Endodermal cell (in vitro differentiated cells): ENCODE results near the gene ZNF679. TPM values are rescaled to one million over a fixed set of nuclear protein-coding genes. Genes with fewer than 3 reads are reported as not detected.
"Not testable (repeated sequence)": the region's sequence is repeated elsewhere in the genome, so short reads cannot be mapped to it uniquely, and the experiment has no call there.

ENCODE experiments used
- DNase-seq: peaks from one replicate; pipeline ENCODE4 v3.0.0-alpha.2; 2017
- H3K27ac ChIP-seq: 2 replicates; pipeline ENCODE4 v1.5.1; 2013; ENCODE audit warnings: mild to moderate bottlenecking, low read depth, low read length, moderate library complexity
- H3K27me3 ChIP-seq: 2 replicates; pipeline ENCODE4 v1.6.1; 2013; ENCODE audit warnings: mild to moderate bottlenecking, low read length, moderate library complexity; ENCODE audit not compliant: insufficient read depth, control insufficient read depth, poor library complexity, severe bottlenecking
- H3K36me3 ChIP-seq: 2 replicates; pipeline ENCODE4 v1.7.0; 2013; ENCODE audit warnings: mild to moderate bottlenecking, low read length, moderate library complexity; ENCODE audit not compliant: control insufficient read depth, insufficient read depth
- H3K4me1 ChIP-seq: one replicate; pipeline ENCODE4 v1.7.0; 2013; ENCODE audit warnings: low read length; ENCODE audit not compliant: control insufficient read depth, insufficient read depth
- H3K4me3 ChIP-seq: 2 replicates; pipeline ENCODE4 v1.5.1; 2013; ENCODE audit warnings: mild to moderate bottlenecking, low read length, moderate library complexity
- H3K9ac ChIP-seq: 2 replicates; pipeline ENCODE4 v1.6.1; 2013; ENCODE audit warnings: mild to moderate bottlenecking, low read length, moderate library complexity; ENCODE audit not compliant: poor library complexity, severe bottlenecking; ENCODE audit errors: extremely low read depth
- H3K9me3 ChIP-seq: 2 replicates; pipeline ENCODE4 v1.6.1; 2013; ENCODE audit warnings: mild to moderate bottlenecking, low read length, moderate library complexity; ENCODE audit not compliant: control insufficient read depth
- H3K27ac Mint-ChIP-seq: 2 replicates; pipeline ENCODE4 v1.8.0; 2020; ENCODE audit warnings: mixed read lengths
- H3K27me3 Mint-ChIP-seq: 2 replicates; pipeline ENCODE4 v1.8.0; 2021; ENCODE audit warnings: mild to moderate bottlenecking, mixed read lengths; ENCODE audit not compliant: insufficient read depth
- H3K36me3 Mint-ChIP-seq: 2 replicates; pipeline ENCODE4 v1.8.0; 2020; ENCODE audit warnings: low read depth, mixed read lengths
- H3K4me1 Mint-ChIP-seq: 2 replicates; pipeline ENCODE4 v1.8.0; 2020; ENCODE audit warnings: mixed read lengths
- H3K4me3 Mint-ChIP-seq: 2 replicates; pipeline ENCODE4 v1.8.0; 2020; ENCODE audit warnings: mild to moderate bottlenecking, moderate library complexity, mixed read lengths
- H3K9me3 Mint-ChIP-seq: 2 replicates; pipeline ENCODE4 v1.8.0; 2020; ENCODE audit warnings: mild to moderate bottlenecking, mixed read lengths
- WGBS, 2 experiments: methylation state at CpG; one replicate each; pipeline versions ENCODE4 v1.1.5 to v1.1.7; 2013; ENCODE audit warnings: missing lambda C conversion rate in 2 of 2, mixed read lengths in 1 of 2; ENCODE audit not compliant: insufficient coverage in 1 of 2, insufficient read length in 1 of 2; 5-methylcytosine and 5-hydroxymethylcytosine counted together
- total RNA-seq, 2 donors: library from RNA; stranded (reverse); fragmentation: NEBNext Ultra II Directional in 1 of 2; extraction: Animal tissue kit (Norgen Biotek cat#: 25700) in 1 of 2; gene quantifications; 2 replicates in 1 of 2; 3 replicates in 1 of 2; pipeline ENCODE4 v1.2.1, GENCODE V29; 2021
- TF ChIP-seq, protein P1 (sequence below): fragments of 200-600 bp; sonication (generic); conservative IDR thresholded peaks from 2 replicates; pipeline ENCODE4 v1.5.0; 2021; ENCODE audit warnings: antibody characterized with exemption, mild to moderate bottlenecking

Gene ZNF679
- total RNA-seq, 2 donors from 2014 or later: not detected

DNA sequence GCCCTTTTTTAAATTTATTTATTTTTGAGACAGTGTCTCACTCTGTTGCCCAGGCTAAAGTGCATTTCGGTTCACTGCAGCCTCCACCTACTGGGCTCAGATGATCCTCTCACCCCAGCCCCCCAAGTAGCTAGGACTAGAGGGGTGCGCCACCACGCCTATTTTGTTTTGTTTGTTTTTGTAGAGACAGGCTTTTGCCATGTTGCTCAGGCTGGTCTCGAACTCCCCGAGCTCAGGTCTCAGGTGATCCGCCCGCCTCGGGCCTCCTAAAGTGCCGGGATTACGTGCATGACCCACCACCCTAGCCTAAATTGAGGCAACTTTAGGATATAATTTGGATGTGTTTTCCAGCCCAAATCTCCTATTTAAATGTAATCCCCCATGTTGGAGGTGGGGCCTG, 86.3 kb downstream of the ZNF679 start:
- Mint-ChIP-seq H3K4me3 (no peak overlapping the region), H3K27ac (no peak overlapping the region), H3K27me3 (no peaks in the 10 kb centered on the region), H3K9me3 (peaks cover 83% of the 10 kb centered on the region), H3K4me1 (no peaks in the 10 kb centered on the region), H3K36me3 (no peaks in the 10 kb centered on the region)
- H3K9ac ChIP-seq: peak overlapping the region; percentile 96
- H3K9me3 ChIP-seq: peaks cover 41% of the 10 kb centered on the region
- H3K27me3 ChIP-seq: no peaks in the 10 kb centered on the region
- no peak overlapping the region for H3K27ac ChIP-seq
- TF ChIP-seq, protein P1, sequence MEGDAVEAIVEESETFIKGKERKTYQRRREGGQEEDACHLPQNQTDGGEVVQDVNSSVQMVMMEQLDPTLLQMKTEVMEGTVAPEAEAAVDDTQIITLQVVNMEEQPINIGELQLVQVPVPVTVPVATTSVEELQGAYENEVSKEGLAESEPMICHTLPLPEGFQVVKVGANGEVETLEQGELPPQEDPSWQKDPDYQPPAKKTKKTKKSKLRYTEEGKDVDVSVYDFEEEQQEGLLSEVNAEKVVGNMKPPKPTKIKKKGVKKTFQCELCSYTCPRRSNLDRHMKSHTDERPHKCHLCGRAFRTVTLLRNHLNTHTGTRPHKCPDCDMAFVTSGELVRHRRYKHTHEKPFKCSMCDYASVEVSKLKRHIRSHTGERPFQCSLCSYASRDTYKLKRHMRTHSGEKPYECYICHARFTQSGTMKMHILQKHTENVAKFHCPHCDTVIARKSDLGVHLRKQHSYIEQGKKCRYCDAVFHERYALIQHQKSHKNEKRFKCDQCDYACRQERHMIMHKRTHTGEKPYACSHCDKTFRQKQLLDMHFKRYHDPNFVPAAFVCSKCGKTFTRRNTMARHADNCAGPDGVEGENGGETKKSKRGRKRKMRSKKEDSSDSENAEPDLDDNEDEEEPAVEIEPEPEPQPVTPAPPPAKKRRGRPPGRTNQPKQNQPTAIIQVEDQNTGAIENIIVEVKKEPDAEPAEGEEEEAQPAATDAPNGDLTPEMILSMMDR: no peak
- H3K4me1 ChIP-seq: no peaks in the 10 kb centered on the region
- no peak for DNase-seq
- WGBS, 2 experiments: 62% methylated on average over 10 of the region's 10 CpGs; no CpG with 5 or more reads in 1 of the 2 experiments
- H3K36me3 ChIP-seq: no peaks in the 10 kb centered on the region
- peak overlapping the region; percentile 89 for H3K4me3 ChIP-seq

DNA sequence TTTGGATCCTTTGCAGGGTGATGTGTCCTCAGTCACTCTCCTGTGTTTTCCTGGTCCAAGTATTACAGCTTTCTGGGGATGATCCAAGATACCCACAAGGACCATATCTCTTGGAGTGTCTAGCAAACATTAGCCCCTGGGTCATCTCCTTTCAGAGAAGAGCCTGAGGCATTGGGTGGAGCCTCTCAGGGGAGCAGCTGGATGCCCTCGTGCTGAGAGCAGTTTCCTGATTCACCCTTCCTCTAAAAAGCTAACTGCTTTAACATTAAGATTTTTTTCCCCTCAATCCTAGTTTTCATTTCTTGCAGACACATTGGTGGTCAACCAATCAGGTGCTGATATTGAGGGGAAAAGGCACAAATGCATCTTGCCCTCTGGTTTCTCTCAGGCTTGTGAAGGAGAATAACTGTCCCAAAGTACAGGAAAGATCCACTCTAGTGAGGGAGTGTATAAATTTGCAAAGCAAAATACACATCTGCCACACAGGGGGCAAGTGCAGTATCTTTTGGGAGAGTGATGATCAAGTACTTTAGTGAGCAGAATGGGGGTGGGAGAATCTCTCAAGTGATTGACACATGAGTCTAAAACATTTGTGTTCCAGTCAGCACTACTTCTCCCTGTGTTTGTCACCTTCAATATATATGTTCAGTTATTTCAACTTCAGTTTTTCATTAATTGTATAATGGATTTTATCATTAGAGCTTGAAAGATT, 87.9 kb downstream of the ZNF679 start:
- H3K4me3 Mint-ChIP-seq, H3K36me3 ChIP-seq, H3K27ac ChIP-seq, H3K4me1 ChIP-seq, DNase-seq, H3K9ac ChIP-seq, H3K4me1 Mint-ChIP-seq, H3K27me3 ChIP-seq, H3K27me3 Mint-ChIP-seq, H3K36me3 Mint-ChIP-seq, H3K27ac Mint-ChIP-seq: not testable (repeated sequence)
- Histone ChIP-seq H3K4me3 (peak overlapping the region; percentile 89), H3K9me3 (peaks cover 42% of the 10 kb centered on the region)
- H3K9me3 Mint-ChIP-seq: peaks cover 84% of the 10 kb centered on the region
- whole genome bisulfite sequencing, 2 experiments: 70% methylated on average over 1 of the region's 1 CpG; no CpG with 5 or more reads in 1 of the 2 experiments

Other genes with a start within 250 kb of the ZNF679 start
- gene ZNF722, start 229.6 kb upstream of the ZNF679 start, total RNA-seq: not detected
- gene ZNF727, start 183.0 kb upstream of the ZNF679 start, total RNA-seq: not detected
- not detected for gene ZNF735, start 21.3 kb upstream of the ZNF679 start, total RNA-seq
- not detected for gene ZNF736, start 85.5 kb downstream of the ZNF679 start, total RNA-seq